SK-N-SH (cell line): ENCODE results near the gene NRL. TPM values are rescaled to one million over a fixed set of nuclear protein-coding genes. Genes with fewer than 3 reads are reported as not detected.

Experiments used
- CTCF ChIA-PET: fragments of 300-600, 350-600 bp; formaldehyde crosslinking; extraction: SDS; loops from one replicate; lab custom pipeline; 2021; lab: Yijun Ruan, JAX
- POLR2A ChIA-PET: fragments of 350-600 bp; sonication (Branson Sonifier 250); formaldehyde crosslinking; extraction: SDS; loops from one replicate; lab custom pipeline; 2020; ENCODE audit warnings: antibody characterized with exemption, inconsistent platforms; lab: Yijun Ruan, JAX
- DNase-seq: peaks from one replicate; pipeline ENCODE4 v3.0.0; 2012
- H2AFZ ChIP-seq: fragments of 200-600 bp; sonication (generic); 2 replicates; pipeline ENCODE4 v1.8.1; 2016; ENCODE audit warnings: antibody characterized with exemption, mild to moderate bottlenecking, low read depth
- H3F3A ChIP-seq: fragments of 200-600 bp; sonication (generic); replicated peaks from 2 replicates; pipeline ENCODE3; 2016; ENCODE audit warnings: antibody characterized with exemption, mild to moderate bottlenecking; ENCODE audit not compliant: insufficient read depth
- H3K27ac ChIP-seq, 2 experiments: fragments of 200-500 bp in 1 of 2; fragments of 200-600 bp in 1 of 2; sonication (Bioruptor generic) in 1 of 2; sonication (generic), shearing (Covaris generic) in 1 of 2; 2 replicates each; pipeline versions ENCODE4 v1.5.1 to v1.6.1; 2014 to 2016; ENCODE audit warnings: low read depth in 2 of 2, inconsistent platforms in 1 of 2, low read length in 1 of 2, mild to moderate bottlenecking in 1 of 2, mixed read lengths in 1 of 2
- H3K27me3 ChIP-seq: fragments of 200-600 bp; sonication (generic), shearing (Covaris generic); 2 replicates; pipeline ENCODE4 v1.6.1; 2016; ENCODE audit warnings: mixed run types; ENCODE audit not compliant: insufficient read depth
- H3K36me3 ChIP-seq, 2 experiments: fragments of 200-500 bp in 1 of 2; fragments of 200-600 bp in 1 of 2; sonication (Bioruptor generic) in 1 of 2; sonication (generic) in 1 of 2; replicated peaks in 1 of 2; 2 replicates each; pipeline versions ENCODE3 to v1.5.1; 2014 to 2016; ENCODE audit warnings: low read length in 1 of 2, mild to moderate bottlenecking in 1 of 2; ENCODE audit not compliant: insufficient read depth in 2 of 2, control insufficient read depth in 1 of 2
- H3K4me1 ChIP-seq, 2 experiments: fragments of 200-500 bp in 1 of 2; fragments of 200-600 bp in 1 of 2; sonication (Bioruptor generic) in 1 of 2; sonication (generic), shearing (Covaris generic) in 1 of 2; 2 replicates each; pipeline versions ENCODE4 v1.5.1 to v1.6.1; 2014 to 2016; ENCODE audit warnings: low read depth in 1 of 2, low read length in 1 of 2, mixed run types in 1 of 2; ENCODE audit not compliant: insufficient read depth in 2 of 2, control insufficient read depth in 1 of 2
- H3K4me2 ChIP-seq: fragments of 200-600 bp; sonication (generic), shearing (Covaris generic); 2 replicates; pipeline ENCODE4 v1.6.1; 2017; ENCODE audit warnings: mixed run types
- H3K4me3 ChIP-seq, 2 experiments: fragments of 200-500 bp in 1 of 2; fragments of 200-600 bp in 1 of 2; sonication (Bioruptor generic) in 1 of 2; sonication (generic), shearing (Covaris generic) in 1 of 2; 2 replicates each; pipeline versions ENCODE4 v1.5.1 to v1.8.1; 2014 to 2016; ENCODE audit warnings: low read depth in 2 of 2, inconsistent platforms in 1 of 2, low read length in 1 of 2, mild to moderate bottlenecking in 1 of 2, mixed read lengths in 1 of 2, moderate library complexity in 1 of 2
- H3K79me2 ChIP-seq: fragments of 200-600 bp; sonication (generic); 2 replicates; pipeline ENCODE4 v1.8.1; 2017; ENCODE audit warnings: mild to moderate bottlenecking; ENCODE audit not compliant: insufficient read depth
- H3K9ac ChIP-seq: fragments of 200-600 bp; sonication (generic); 2 replicates; pipeline ENCODE4 v1.6.1; 2017; ENCODE audit warnings: mixed run types
- H3K9me2 ChIP-seq: fragments of 200-600 bp; sonication (generic); 2 replicates; pipeline ENCODE4 v1.6.1; 2017; ENCODE audit warnings: mixed run types
- H3K9me3 ChIP-seq: fragments of 200-600 bp; sonication (generic); 2 replicates; pipeline ENCODE4 v1.6.1; 2017; ENCODE audit warnings: mixed run types, mild to moderate bottlenecking, moderate library complexity
- H4K20me1 ChIP-seq: fragments of 200-600 bp; sonication (generic); 2 replicates; pipeline ENCODE4 v1.6.1; 2017; ENCODE audit warnings: mild to moderate bottlenecking, mixed run types; ENCODE audit not compliant: insufficient read depth
- CHD2 ChIP-seq: fragments of 150-350 bp; IDR thresholded peaks from 2 replicates; pipeline ENCODE4 v1.6.1; 2018; ENCODE audit warnings: low read length; ENCODE audit not compliant: partially characterized antibody
- EP300 ChIP-seq, 2 experiments: IDR thresholded peaks; 2 replicates each; pipeline versions ENCODE4 v1.4.0 to v1.6.1; 2012; ENCODE audit warnings: borderline replicate concordance in 1 of 2, low read depth in 1 of 2, low read length in 1 of 2
- EZH2phosphoT487 ChIP-seq: fragments of 200-600 bp; sonication (generic); IDR thresholded peaks from 2 replicates; pipeline ENCODE4 v1.6.1; 2017; ENCODE audit warnings: low read depth, mixed run types, mild to moderate bottlenecking, antibody characterized with exemption, moderate library complexity, borderline replicate concordance
- FOSL2 ChIP-seq: IDR thresholded peaks from 2 replicates; pipeline ENCODE4 v1.4.0; 2012; ENCODE audit warnings: low read depth, mild to moderate bottlenecking, moderate library complexity, borderline replicate concordance
- GABPA ChIP-seq: IDR thresholded peaks from 2 replicates; pipeline ENCODE4 v1.4.0; 2012; ENCODE audit warnings: low read depth, mild to moderate bottlenecking
- GATA2 ChIP-seq: sonication (generic); formaldehyde crosslinking; IDR thresholded peaks from 2 replicates; pipeline ENCODE4 v1.5.0; 2020; ENCODE audit warnings: mild to moderate bottlenecking, missing genetic modification reagents
- NFIC ChIP-seq: IDR thresholded peaks from 2 replicates; pipeline ENCODE4 v1.4.0; 2012; ENCODE audit warnings: borderline replicate concordance
- NRF1 ChIP-seq: IDR thresholded peaks from 2 replicates; pipeline ENCODE4 v1.6.1; 2012; ENCODE audit warnings: low read depth, mild to moderate bottlenecking, low read length
- PBX3 ChIP-seq: IDR thresholded peaks from 2 replicates; pipeline ENCODE4; 2012
- RAD21 ChIP-seq: IDR thresholded peaks from 2 replicates; pipeline ENCODE4 v1.6.1; 2012; ENCODE audit warnings: mild to moderate bottlenecking, low read length
- REST ChIP-seq: IDR thresholded peaks from 2 replicates; pipeline ENCODE4 v1.6.1; 2012; ENCODE audit warnings: mild to moderate bottlenecking, low read depth, low read length, moderate library complexity
- TCF12 ChIP-seq: IDR thresholded peaks from 2 replicates; pipeline ENCODE4 v1.4.0; 2012
- WGBS: methylation state at CpG from one replicate; pipeline ENCODE4 v1.1.6; 2017; ENCODE audit warnings: low lambda C conversion rate; 5-methylcytosine and 5-hydroxymethylcytosine counted together
- polyA plus RNA-seq, 3 experiments: library from polyadenylated mRNA; depleted of rRNA; stranded (reverse); fragments of >200 nt; gene quantifications; 2 replicates each; pipeline ENCODE4 v1.2.3, GENCODE V29; 2012

Gene NRL
- polyA plus RNA-seq, 1 of the 3 experiments (the other 2 are of a cell fraction) = 0.76 TPM

- TF ChIP-seq REST = no peak
- no peak for TF ChIP-seq RAD21
- TF ChIP-seq NRF1 = no peak
- TF ChIP-seq EZH2phosphoT487 = no peak
- TF ChIP-seq GATA2 = no peak
- no peak for TF ChIP-seq FOSL2
- no peak for TF ChIP-seq NFIC
- no peak for TF ChIP-seq GABPA
- no peak for TF ChIP-seq PBX3
- no peak for TF ChIP-seq CHD2
- no peak for TF ChIP-seq EP300 (IDR thresholded peaks at IDR 0.05; ENCODE audit: borderline replicate concordance in 1 of 2, low read depth in 1 of 2, low read length in 1 of 2)
- no peak for TF ChIP-seq TCF12
- peaks cover 4% of the 10 kb centered on the region; the same call in 1 of the 2 replicates for H4K20me1 ChIP-seq
- peak overlapping the region; percentile 46 to 71; a peak in 2 of 4 replicates for H3K27ac ChIP-seq
- no peak overlapping the region for H3K4me3 ChIP-seq
- H3K4me1 ChIP-seq = peaks cover 4 to 22% of the 10 kb centered on the region in 2 experiments; a peak in 1 of 4 replicates
- H3K4me2 ChIP-seq = no peak overlapping the region
- DNase-seq = no peak
- ChIA-PET POLR2A (interaction anchor here (0.7 to 5.2 kb wide), 8 partner anchors 9 to 108 kb away, joined by 3 to 50 read pairs (median 4); partner anchors contain the start of genes DCAF11, EMC9, NRL and PSME1), CTCF (interaction anchor here (0.9 to 3.5 kb wide), 18 partner anchors 9 to 137 kb away, joined by 3 to 38 read pairs (median 11); partner anchors contain the start of genes MDP1, PSME1, PSME2 and REC8)
- H3K79me2 ChIP-seq = peaks cover 23% of the 10 kb centered on the region
- H3K9me3 ChIP-seq = no peaks in the 10 kb centered on the region
- H3K27me3 ChIP-seq = no peaks in the 10 kb centered on the region
- H3K9me2 ChIP-seq = no peaks in the 10 kb centered on the region
- peaks cover 17% of the 10 kb centered on the region for H3F3A ChIP-seq
- H3K9ac ChIP-seq = no peak overlapping the region
- H2AFZ ChIP-seq = no peak overlapping the region
- 98% methylated on average over 11 of the region's 11 CpGs for WGBS
- peaks cover 32 to 61% of the 10 kb centered on the region in 2 experiments for H3K36me3 ChIP-seq
Observed at GRCh38 chr14:24159777-24160498, 45.2 kb upstream of the NRL start.
